CD4-positive, alpha-beta T cell treated with Interleukin-17A for 4 hours (primary cell): ENCODE results near the gene SHH.
A peak's percentile ranks its signal among the peaks of the same experiment; 100 is the strongest.

Experiments
- DNase-seq: peaks from one replicate; pipeline ENCODE4 v3.0.0-alpha.2; 2020; ENCODE audit warnings: mixed read lengths

The SHH gene

GRCh38 chr7:155804897-155805825 lies 7.1 kb downstream of the SHH start:
- DNase-seq: peak; percentile 47

- DNase-seq: no peak
Measured at GRCh38 chr7:155804431-155804831, 7.8 kb downstream of the SHH start.

GRCh38 chr7:155803418-155804376 lies 8.6 kb downstream of the SHH start:
- no peak for DNase-seq

GRCh38 chr7:155802906-155803417 lies 9.3 kb downstream of the SHH start:
- DNase-seq: no peak

- DNase-seq: no peak
Measured at GRCh38 chr7:155802291-155802690, 10.0 kb downstream of the SHH start.

GRCh38 chr7:155800741-155801267 lies 11.5 kb downstream of the SHH start:
- no peak for DNase-seq

- DNase-seq: no peak
Measured at GRCh38 chr7:155800301-155800700, 12.0 kb downstream of the SHH start.

- DNase-seq: no peak
Measured at GRCh38 chr7:155799514-155799913, 12.7 kb downstream of the SHH start.

- no peak for DNase-seq
Measured at GRCh38 chr7:155798673-155799439, 13.4 kb downstream of the SHH start.

GRCh38 chr7:155797262-155798250 lies 14.7 kb downstream of the SHH start:
- no peak for DNase-seq

- DNase-seq: peak; percentile 76
Measured at GRCh38 chr7:155796381-155797261, 15.6 kb downstream of the SHH start.

GRCh38 chr7:155795951-155796350 lies 16.3 kb downstream of the SHH start:
- no peak for DNase-seq

GRCh38 chr7:155795401-155795800 lies 16.9 kb downstream of the SHH start:
- DNase-seq: no peak

- DNase-seq: no peak
Measured at GRCh38 chr7:155794196-155794595, 18.1 kb downstream of the SHH start.

GRCh38 chr7:155793720-155794119 lies 18.5 kb downstream of the SHH start:
- DNase-seq: no peak

GRCh38 chr7:155792999-155793560 lies 19.2 kb downstream of the SHH start:
- no peak for DNase-seq

- no peak for DNase-seq
Measured at GRCh38 chr7:155792315-155792960, 19.8 kb downstream of the SHH start.

- no peak for DNase-seq
Measured at GRCh38 chr7:155791836-155792235, 20.4 kb downstream of the SHH start.

GRCh38 chr7:155791214-155791737 lies 21.0 kb downstream of the SHH start:
- no peak for DNase-seq
